Skeletal muscle satellite cell (primary cell): ENCODE data around the gene GOLGA8T. TPM values are rescaled to one million over a fixed set of nuclear protein-coding genes. Genes with fewer than 3 reads are reported as not detected.
"Not testable (repeated sequence)": the region's sequence is repeated elsewhere in the genome, so short reads cannot be mapped to it uniquely, and the experiment has no call there.

Source experiments
- H3K27me3 ChIP-seq: 2 replicates; pipeline ENCODE4 v1.7.0; 2013; ENCODE audit warnings: low read length; ENCODE audit not compliant: control insufficient read depth, insufficient read depth
- H3K36me3 ChIP-seq: 2 replicates; pipeline ENCODE4 v1.7.0; 2013; ENCODE audit warnings: mild to moderate bottlenecking, control low read depth, low read length; ENCODE audit not compliant: insufficient read depth
- H3K4me1 ChIP-seq: 2 replicates; pipeline ENCODE4 v1.7.0; 2013; ENCODE audit warnings: low read length; ENCODE audit not compliant: control insufficient read depth, insufficient read depth
- H3K4me2 ChIP-seq: 2 replicates; pipeline ENCODE4 v1.7.0; 2013; ENCODE audit warnings: mild to moderate bottlenecking, low read length
- H3K4me3 ChIP-seq: 2 replicates; pipeline ENCODE4 v1.7.0; 2013; ENCODE audit warnings: low read length
- H3K9ac ChIP-seq: 2 replicates; pipeline ENCODE4 v1.7.0; 2013; ENCODE audit warnings: mild to moderate bottlenecking, low read depth, low read length, moderate library complexity
- H3K9me3 ChIP-seq: replicated peaks from 2 replicates; pipeline ENCODE4 v1.7.0; 2013; ENCODE audit warnings: mild to moderate bottlenecking, control low read depth, low read length
- total RNA-seq: library from RNA; depleted of rRNA; stranded (reverse); fragments of >200 nt; gene quantifications from 2 replicates; pipeline ENCODE4 v1.2.3, GENCODE V29; 2012; rRNA removed

GOLGA8T gene, protein sequence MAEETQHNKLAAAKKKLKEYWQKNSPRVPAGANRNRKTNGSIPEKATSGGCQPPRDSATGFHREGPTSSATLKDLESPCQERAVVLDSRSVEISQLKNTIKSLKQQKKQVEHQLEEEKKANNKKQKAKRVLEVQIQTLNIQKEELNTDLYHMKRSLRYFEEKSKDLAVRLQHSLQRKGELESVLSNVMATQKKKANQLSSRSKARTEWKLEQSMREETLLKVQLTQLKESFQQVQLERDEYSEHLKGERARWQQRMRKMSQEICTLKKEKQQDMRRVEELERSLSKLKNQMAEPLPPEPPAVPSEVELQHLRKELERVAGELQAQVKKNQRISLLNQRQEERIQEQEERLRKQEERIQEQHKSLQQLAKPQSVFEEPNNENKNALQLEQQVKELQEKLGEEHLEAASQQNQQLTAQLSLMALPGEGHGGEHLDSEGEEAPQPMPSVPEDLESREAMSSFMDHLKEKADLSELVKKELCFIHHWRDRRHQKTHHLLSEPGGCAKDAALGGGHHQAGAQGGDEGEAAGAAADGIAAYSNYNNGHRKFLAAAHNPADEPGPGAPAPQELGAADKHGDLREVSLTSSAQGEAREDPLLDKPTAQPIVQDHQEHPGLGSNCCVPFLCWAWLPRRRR
- not detected in 2 replicates for total RNA-seq

DNA sequence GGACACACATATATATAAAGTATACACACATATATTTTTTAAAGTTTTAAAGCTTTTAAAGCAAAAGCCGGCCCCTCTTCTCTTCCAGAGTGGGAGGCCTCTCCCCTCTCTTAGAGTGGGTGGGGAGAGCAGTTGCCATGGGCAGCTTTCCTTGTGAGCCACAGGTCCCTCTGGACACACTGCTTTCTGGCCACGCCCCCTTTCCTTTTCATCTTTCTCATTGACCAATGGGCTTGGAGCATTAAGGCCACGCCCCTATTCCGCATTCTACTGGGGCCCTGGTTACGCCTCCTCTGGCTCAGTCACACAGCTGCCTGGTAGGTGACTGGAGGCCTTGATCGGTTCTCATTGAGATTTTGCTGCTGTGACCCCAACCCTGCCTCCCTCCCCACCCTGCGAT, at the start of gene GOLGA8T:
Gene GOLGA8T (plus strand): TSS at position 301 of the 400 bp plus-strand sequence. CDS start 98 bp downstream, at position 399.
- H3K4me3 ChIP-seq, H3K4me2 ChIP-seq, H3K4me1 ChIP-seq, H3K36me3 ChIP-seq, H3K27me3 ChIP-seq, H3K9ac ChIP-seq, H3K9me3 ChIP-seq: not testable (repeated sequence)

DNA sequence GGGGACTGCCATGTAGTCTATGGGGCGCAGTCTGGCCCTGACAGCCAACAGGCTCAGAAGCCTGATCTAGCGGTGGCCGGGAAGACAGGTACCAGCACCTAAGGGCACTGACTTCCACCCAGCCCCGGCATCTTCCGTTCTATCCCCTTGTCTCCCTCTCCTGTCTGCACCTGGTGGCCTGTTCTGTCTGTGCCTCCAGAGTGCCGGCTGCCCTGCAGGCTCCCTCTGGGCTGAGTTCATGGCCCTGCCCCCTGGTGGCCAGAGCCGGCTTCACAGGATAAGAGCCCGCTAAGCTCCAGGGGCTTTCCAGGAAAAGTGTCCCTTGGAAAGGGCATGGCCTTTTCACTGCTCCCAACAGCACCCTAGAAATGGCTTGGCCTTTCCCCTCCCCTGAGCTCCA, 37.0 kb upstream of the GOLGA8T start:
- not testable (repeated sequence) for H3K27me3 ChIP-seq, H3K9me3 ChIP-seq, H3K4me3 ChIP-seq, H3K4me1 ChIP-seq, H3K4me2 ChIP-seq, H3K36me3 ChIP-seq, H3K9ac ChIP-seq

DNA sequence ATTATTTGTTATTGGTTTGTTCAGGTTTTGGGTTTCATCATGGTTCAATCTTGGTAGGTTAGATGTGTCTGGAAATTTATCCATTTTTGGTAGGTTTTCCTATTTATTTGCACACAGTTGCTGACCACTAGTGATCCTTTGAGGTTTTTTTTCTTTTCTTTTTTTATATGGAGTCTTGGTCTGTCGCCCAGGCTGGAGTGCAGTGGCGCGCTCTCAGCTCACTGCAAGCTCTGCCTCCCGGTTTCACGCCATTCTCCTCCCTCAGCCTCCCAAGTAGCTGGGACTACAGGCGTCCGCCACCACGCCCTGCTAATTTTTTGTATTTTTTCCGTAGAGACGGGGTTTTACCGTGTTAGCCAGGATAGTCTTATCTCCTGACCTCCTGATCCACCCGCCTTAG, 32.0 kb upstream of the GOLGA8T start:
- H3K27me3 ChIP-seq, H3K4me2 ChIP-seq, H3K36me3 ChIP-seq, H3K9ac ChIP-seq, H3K4me1 ChIP-seq, H3K9me3 ChIP-seq, H3K4me3 ChIP-seq: not testable (repeated sequence)

DNA sequence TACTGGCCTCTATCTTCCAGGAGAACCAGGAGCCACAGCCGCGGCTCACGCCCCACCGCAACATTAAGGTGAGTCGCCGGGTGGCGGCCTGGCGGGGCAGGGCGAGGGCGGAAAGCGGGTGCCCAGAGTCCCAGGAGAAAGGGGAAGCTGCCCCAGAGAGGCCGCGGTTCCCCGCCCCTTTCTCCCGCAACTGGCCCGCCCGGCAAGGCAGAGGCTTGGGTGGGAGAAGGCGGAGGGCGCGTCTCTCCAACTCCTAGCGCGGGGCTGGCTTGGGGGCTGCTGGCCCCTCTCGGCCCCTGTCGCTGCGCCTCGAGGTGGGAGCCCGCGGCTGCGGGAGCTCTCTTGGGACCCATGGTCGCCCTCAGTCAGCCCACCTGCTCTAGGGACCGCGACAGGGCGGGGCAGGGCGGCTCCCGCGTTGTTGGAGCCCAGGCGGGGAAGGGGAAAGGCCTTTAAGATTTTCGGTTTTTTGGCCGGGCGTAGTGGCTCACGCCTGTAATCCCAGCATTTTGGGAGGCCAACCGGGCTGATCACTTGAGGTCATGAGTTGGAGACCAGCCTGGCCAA, 30.8 kb upstream of the GOLGA8T start:
- H3K4me1 ChIP-seq, H3K9ac ChIP-seq, H3K36me3 ChIP-seq, H3K9me3 ChIP-seq, H3K27me3 ChIP-seq: not testable (repeated sequence)
- Histone ChIP-seq H3K4me3 (peak overlapping the region; percentile 66), H3K4me2 (peak overlapping the region; percentile 76)

DNA sequence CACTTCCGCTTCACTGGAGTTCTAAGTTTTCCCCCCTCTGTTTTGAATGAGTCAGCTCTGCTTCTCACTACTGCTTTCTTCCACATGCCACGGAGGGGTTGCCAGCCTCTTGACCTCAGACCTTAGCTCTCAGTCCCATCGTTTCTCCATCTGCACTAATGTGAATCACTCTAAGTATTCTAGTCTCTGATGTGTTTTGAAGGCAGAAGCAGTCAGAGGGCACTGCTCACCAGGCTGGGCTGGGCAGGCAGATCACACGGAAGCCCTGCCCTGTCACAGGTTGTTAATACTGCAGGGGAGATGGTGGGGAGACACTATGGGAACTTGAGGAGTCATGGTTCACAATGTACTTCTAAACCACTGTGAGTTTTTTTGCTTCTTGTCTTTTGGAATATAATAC, 24.3 kb upstream of the GOLGA8T start:
- H3K4me3 ChIP-seq, H3K4me2 ChIP-seq, H3K9me3 ChIP-seq, H3K27me3 ChIP-seq, H3K9ac ChIP-seq, H3K36me3 ChIP-seq, H3K4me1 ChIP-seq: not testable (repeated sequence)

DNA sequence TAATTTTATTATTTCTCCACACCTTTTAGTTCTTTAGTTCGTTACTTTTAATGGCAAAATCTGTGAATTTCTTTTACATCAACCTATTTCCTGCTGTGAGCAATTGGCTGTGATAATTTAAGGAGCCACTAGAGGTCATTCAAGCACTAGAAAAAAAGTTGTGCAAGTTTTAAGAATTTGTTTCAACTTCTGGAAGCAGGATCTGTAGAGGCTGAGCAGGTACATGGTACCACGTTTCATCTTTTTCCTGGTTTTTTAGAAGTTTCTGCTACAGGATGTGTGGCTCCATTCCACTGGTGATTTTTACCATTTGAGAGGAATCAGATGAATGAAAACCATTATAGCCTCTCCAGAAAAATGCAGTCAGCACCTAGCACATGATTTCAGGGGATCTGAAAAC, 4.8 kb upstream of the GOLGA8T start:
- not testable (repeated sequence) for H3K27me3 ChIP-seq, H3K9me3 ChIP-seq

DNA sequence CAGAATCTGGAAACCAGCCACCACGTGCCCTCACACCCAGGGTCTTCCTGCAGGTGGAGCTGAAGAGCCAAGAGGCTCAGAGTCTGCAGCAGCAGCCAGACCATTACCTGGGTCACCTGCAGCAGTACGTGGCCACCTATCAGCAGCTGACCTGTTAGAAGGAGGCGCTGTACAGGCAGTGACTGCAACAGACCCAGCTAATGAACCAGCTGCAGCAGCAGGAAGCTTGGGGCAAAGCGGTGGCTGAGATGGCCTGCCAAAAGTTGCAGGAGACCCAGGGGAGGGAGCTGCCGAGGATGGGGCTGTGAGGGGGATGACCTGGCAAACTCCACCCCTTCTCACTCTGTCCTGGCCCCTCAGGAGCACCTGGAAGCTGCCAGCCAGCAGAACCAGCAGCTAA, 8.4 kb downstream of the GOLGA8T start:
- H3K36me3 ChIP-seq, H3K4me3 ChIP-seq, H3K27me3 ChIP-seq, H3K9ac ChIP-seq, H3K4me1 ChIP-seq, H3K9me3 ChIP-seq, H3K4me2 ChIP-seq: not testable (repeated sequence)

More for the DNA sequence above, 4.8 kb upstream of the GOLGA8T start:
- H3K4me2 ChIP-seq, H3K9ac ChIP-seq, H3K36me3 ChIP-seq, H3K4me3 ChIP-seq, H3K4me1 ChIP-seq: not testable (repeated sequence)

DNA sequence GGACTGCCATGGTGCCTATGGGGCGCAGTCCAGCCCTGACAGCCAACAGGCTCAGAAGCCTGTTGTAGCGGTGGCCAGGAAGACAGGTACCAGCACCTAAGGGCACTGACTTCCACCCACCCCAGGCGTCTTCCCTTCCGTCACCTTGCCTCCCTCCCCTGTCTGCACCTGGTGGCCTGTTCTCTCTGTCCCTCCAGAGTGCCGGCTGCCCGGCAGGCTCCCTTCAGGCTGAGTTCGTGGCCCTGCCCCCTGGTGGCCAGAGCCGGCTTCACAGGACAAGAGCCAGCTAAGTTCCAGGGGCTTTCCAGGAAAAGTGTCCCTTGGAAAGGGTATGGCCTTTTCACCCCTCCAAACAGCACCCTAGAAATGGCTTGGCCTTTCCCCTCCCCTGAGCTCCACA, 15.0 kb downstream of the GOLGA8T start:
- not testable (repeated sequence) for H3K4me2 ChIP-seq, H3K9me3 ChIP-seq, H3K4me1 ChIP-seq, H3K9ac ChIP-seq, H3K4me3 ChIP-seq, H3K27me3 ChIP-seq, H3K36me3 ChIP-seq

DNA sequence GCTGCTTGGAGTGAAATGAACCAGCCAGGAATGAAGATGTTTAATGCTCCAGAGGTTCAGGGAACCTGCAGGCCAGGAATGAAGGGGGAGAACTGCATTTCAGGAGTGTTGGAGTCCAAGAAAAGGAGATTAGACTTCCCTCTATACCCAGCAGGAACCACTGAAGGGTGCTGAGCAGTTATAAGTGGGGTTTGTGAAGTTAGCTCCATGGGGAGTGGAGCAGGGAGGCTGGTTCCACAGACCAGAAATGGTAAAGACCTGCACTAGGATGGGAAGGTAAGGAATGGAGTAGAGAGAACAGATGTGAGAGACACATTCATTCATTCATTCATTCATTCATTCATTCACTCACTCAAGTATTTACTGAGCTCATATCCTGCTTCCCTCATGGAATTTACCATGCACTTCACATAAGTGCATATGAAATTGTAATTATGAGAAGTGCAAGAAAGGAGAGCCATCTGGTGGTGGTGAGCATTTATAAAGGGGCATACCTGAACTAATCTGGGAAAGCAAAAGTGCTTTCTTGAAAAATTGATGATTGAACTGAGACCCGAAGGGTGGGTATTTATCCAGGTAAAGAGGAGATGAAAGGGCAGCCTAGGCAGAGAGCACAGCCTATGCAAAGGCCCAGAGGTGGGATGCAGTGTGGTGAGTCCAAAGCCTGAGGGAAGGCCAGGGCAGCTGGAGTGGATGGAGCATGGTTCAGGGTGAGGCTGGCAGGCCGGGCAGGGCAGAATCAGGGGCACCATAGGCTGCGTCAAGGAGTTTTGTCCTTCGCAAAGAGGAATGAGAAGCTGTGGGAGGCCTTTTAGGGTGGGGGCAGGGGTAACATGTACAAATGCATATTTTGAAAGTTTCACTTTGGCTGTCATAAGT, 27.9 kb downstream of the GOLGA8T start:
- H3K4me1 ChIP-seq, H3K4me2 ChIP-seq, H3K36me3 ChIP-seq, H3K9ac ChIP-seq, H3K9me3 ChIP-seq, H3K4me3 ChIP-seq, H3K27me3 ChIP-seq: not testable (repeated sequence)

DNA sequence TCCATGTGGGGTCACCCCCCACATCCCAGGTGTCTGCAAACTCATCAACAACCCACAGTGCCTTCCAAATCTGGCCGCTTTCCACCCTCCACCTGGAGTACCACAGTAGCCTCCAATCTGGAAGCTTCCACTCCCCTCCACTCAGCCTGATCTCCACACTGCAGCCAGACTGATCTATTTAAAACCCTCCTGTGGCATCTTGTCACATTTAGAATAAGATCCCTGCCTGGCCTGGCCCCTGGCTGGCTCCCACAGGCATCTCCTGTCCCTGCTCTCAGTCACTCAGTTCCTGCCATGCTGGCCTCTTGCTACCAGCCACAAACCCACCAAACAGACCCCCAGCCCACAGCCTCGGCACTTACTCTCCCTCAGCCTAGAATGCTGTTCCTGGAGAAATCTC, 28.9 kb downstream of the GOLGA8T start:
- not testable (repeated sequence) for H3K4me2 ChIP-seq, H3K4me3 ChIP-seq, H3K9me3 ChIP-seq, H3K36me3 ChIP-seq, H3K4me1 ChIP-seq, H3K27me3 ChIP-seq, H3K9ac ChIP-seq

DNA sequence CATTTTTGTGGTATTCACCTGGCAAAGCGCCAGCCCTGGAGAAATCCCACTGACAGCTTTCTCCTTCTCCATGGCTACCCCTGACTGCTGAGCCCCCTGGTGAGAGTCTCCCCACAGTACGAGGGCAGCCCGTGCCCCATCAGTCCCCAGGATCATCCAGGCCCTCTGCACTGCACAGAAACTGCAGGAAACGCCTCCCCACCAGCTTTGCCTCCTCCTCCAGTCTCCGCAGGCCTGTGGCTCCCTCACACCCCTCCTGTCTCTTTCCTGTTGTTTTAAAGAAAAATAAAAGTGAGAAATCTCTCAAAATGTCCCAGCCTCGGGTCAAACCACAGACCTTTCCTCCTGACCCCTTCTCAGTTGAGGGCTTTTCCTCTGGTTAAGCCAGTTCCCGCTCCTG, 29.4 kb downstream of the GOLGA8T start:
- H3K27me3 ChIP-seq, H3K9ac ChIP-seq, H3K4me3 ChIP-seq, H3K4me1 ChIP-seq, H3K4me2 ChIP-seq, H3K9me3 ChIP-seq, H3K36me3 ChIP-seq: not testable (repeated sequence)
